GM21390 (cell line): ENCODE results near the gene PKNOX2.

ENCODE experiments used
- ATAC-seq: cut with Tn5 transposase; IDR thresholded peaks from one replicate; pipeline ENCODE4 v1.9.1; 2021; ENCODE audit not compliant: unreplicated experiment

Gene PKNOX2

GRCh38 chr11:125228993-125229392, 64.4 kb downstream of the PKNOX2 start:
- ATAC-seq, result no peak

GRCh38 chr11:125229916-125230315, 65.4 kb downstream of the PKNOX2 start:
- ATAC-seq, result no peak

GRCh38 chr11:125233116-125233515, 68.6 kb downstream of the PKNOX2 start:
- no peak for ATAC-seq

GRCh38 chr11:125233736-125234275, 69.3 kb downstream of the PKNOX2 start:
- no peak for ATAC-seq

GRCh38 chr11:125235071-125235471, 70.5 kb downstream of the PKNOX2 start:
- ATAC-seq, result no peak

- no peak for ATAC-seq
Observed at GRCh38 chr11:125236072-125236825, 71.7 kb downstream of the PKNOX2 start.

GRCh38 chr11:125239585-125240560, 75.3 kb downstream of the PKNOX2 start:
- no peak for ATAC-seq

GRCh38 chr11:125241104-125241503, 76.6 kb downstream of the PKNOX2 start:
- no peak for ATAC-seq

GRCh38 chr11:125242141-125242775, 77.7 kb downstream of the PKNOX2 start:
- no peak for ATAC-seq

GRCh38 chr11:125244166-125244565, 79.6 kb downstream of the PKNOX2 start:
- ATAC-seq, result no peak

GRCh38 chr11:125245299-125245698, 80.7 kb downstream of the PKNOX2 start:
- ATAC-seq, result no peak

- ATAC-seq, result no peak
Observed at GRCh38 chr11:125247431-125247830, 82.9 kb downstream of the PKNOX2 start.

- no peak for ATAC-seq
Observed at GRCh38 chr11:125250318-125251213, 86.0 kb downstream of the PKNOX2 start.

GRCh38 chr11:125251214-125251545, 86.6 kb downstream of the PKNOX2 start:
- ATAC-seq, result no peak

- ATAC-seq, result no peak
Observed at GRCh38 chr11:125251956-125252355, 87.4 kb downstream of the PKNOX2 start.

GRCh38 chr11:125253289-125253688, 88.7 kb downstream of the PKNOX2 start:
- ATAC-seq, result no peak

GRCh38 chr11:125253795-125254525, 89.4 kb downstream of the PKNOX2 start:
- no peak for ATAC-seq

- ATAC-seq, result no peak
Observed at GRCh38 chr11:125256541-125257189, 92.1 kb downstream of the PKNOX2 start.

- ATAC-seq, result no peak
Observed at GRCh38 chr11:125257190-125257579, 92.6 kb downstream of the PKNOX2 start.
